HG03378 (cell line): Measurements from ENCODE around the gene PHF20.
"Not testable (repeated sequence)": the region's sequence is repeated elsewhere in the genome, so short reads cannot be mapped to it uniquely, and the experiment has no call there.

Source experiments
- ATAC-seq: cut with Tn5 transposase; IDR thresholded peaks from one replicate; pipeline ENCODE4 v1.9.1; 2021; ENCODE audit warnings: mild to moderate bottlenecking, moderate library complexity; ENCODE audit not compliant: unreplicated experiment

Gene PHF20

DNA sequence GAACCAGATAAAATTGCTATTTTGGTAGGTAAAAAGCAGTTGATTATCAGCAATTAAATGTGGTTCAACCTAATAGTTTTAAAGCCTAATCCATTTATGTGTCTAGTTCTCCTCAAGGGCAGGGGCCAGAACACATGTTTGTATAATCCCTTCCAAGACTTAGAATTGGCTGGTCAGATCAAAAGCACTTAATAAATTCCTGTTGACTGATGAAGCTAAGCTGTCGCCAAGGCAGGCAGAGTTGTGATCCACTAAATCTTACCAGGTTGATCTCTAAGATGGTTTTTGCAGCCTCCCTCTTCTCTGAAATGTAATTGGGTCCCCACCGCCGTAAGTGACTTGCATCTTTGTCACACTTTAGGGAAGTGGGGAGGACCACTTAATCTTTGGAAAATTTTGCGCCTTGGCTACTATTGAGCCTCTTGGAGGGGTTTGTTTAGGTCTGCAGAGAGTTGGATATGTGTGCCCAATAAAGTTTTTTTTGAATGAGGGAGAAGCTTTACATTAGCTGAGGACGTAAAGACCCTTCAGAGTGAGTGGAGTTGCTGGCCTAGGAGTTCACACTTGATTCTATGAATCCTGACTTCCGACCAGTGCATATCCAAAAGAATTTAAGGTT, 65.9 kb downstream of the PHF20 start:
- ATAC-seq, result no peak

DNA sequence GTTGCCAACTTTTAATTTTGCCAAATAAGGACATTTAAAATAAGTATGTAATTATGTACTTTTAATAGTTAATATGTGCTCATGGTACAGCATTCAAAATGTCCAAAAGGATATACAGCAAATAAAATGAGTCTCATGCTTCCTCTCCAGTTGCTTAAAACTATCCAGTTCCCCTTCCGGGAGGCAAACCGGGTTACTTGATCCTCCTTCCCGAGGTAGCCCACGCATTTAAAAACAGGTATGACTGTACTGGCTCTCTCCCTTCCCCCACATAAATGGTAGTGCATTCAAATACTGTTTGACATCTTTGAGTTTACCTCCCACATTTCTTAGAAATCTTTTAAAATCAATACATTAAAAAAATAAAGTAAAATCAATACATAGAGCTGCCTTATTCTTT, 66.4 kb downstream of the PHF20 start:
- ATAC-seq, result no peak

DNA sequence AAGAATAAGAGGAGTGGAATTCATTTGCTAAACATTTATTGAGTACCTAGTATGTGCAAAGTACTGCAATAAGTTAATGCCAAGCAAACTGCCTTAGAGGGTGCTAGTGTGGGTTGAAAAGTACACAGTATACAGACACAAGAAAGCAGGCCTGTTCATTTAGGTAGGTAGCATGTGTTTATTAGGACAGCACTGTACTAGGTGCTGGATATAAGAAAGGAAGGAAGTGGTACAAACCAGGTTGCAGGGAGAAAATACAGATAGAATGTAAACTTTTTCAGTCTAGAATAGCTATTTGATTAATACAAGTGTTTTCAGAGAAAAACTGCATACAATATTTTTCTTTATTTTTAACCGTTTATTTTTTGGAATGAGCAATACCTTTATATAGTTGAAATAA, 68.1 kb downstream of the PHF20 start:
- no peak for ATAC-seq

GRCh38 chr20:35840421-35840820, 68.6 kb downstream of the PHF20 start:
- ATAC-seq, result no peak

DNA sequence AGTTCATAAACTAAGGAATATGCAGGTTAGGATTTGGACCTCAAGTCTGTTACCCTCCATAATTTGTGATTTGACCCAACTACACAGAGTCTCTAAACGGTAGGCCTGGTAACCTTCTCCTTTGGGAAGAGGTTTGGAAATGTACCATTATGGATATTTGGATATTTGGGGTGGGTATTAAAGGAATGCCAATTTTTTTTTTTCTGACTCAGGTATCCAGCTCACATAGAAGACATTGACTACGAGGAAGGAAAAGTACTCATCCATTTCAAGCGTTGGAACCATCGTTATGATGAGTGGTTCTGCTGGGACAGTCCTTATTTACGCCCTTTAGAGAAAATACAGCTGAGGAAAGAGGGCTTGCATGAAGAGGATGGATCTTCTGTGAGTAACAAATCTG, 70.5 kb downstream of the PHF20 start:
- ATAC-seq, result no peak

DNA sequence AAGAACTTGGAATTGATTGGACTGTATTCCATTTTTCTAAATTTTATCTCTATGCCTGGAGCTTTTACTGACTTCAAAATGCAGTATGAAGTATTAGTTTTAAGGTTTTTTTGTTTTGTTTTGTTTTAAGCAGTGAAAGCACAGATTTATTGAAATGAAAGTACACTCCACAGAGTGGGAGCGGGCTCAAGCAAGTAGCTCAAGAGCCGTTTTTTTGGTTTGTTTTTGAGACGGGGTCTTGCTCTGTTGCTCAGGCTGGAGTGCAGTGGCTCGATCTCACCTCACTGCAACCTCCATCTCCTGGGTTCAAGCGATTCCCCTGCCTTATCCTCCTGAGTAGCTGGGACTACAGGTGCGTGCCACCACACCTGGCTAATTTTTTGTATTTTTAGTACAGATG, 72.1 kb downstream of the PHF20 start:
- ATAC-seq, result not testable (repeated sequence)

DNA sequence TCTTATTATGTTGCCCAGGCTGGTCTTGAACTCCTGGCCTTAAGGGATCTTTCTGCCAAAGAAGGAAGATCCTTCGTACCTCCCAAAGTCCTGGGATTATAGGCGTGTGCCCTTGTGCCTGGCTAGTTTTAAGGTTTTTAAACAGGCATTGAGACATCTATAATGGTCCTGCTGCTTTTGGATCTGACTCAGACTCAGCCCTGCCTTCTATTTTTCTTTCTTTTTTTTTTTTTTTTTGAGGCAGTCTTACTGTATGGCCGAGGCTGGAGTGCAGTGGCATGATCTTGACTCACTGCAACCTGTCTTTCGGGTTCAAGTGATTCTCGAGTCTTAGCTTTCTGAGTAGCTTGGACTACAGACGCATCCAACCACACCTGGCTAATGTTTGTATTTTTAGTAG, 73.7 kb downstream of the PHF20 start:
- no peak for ATAC-seq

DNA sequence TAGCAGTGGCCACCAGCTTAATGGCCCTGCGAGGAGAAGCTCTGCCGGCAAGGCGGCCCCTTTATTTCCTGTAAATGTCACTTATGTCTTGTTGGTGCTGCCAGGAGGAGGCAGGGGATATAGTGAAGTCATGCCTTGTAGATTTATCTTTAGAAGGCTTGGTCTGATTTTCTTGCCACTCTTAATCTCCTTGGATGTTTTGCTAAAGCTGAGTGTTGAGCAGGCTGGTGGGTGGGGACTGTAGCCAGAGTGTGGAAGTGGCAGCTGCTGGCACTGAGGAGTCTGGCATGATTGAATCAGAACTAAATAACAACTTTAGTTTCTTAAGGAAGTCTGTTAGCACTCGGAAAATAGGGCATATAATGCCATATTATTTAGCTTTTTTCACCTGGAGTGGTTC, 77.9 kb downstream of the PHF20 start:
- no peak for ATAC-seq

DNA sequence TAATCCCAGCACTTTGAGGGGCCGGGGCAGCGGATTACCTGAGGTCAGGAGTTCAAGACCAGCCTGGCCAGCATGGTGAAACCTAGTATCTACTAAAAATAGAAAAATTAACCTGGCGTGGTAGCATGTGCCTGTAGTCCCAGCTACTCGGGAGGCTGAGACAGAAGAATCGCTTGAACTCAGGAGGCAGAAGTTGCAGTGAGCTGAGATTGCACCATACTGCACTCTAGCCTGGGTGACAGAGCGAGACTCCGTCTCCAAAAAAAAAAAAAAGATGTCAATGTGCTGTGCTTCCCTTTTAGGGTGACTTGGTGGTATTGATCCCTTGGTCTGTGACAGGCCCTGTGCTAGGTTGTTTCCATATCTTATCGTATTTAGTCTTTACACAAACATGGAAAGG, 79.8 kb downstream of the PHF20 start:
- ATAC-seq, result not testable (repeated sequence)

GRCh38 chr20:35854713-35855348, 83.0 kb downstream of the PHF20 start:
- ATAC-seq, result no peak

DNA sequence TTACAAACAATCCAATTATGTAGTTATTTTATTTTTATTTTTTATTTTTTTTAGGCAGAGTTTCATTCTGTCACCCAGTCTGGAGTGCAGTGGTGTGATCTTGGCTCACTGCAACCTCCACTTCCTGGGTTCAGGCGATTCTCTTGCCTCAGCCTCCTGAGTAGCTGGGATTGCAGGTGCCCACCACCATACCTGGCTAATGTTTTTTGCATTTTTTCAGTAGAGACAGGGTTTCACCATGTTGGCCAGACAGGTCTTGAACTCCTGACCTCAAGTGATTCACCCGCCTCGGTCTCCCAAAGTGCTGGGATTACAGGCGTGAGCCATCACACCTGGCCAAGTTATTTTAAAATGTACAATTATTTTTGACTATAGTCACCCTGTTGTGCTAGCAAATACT, 83.8 kb downstream of the PHF20 start:
- ATAC-seq, result not testable (repeated sequence)

DNA sequence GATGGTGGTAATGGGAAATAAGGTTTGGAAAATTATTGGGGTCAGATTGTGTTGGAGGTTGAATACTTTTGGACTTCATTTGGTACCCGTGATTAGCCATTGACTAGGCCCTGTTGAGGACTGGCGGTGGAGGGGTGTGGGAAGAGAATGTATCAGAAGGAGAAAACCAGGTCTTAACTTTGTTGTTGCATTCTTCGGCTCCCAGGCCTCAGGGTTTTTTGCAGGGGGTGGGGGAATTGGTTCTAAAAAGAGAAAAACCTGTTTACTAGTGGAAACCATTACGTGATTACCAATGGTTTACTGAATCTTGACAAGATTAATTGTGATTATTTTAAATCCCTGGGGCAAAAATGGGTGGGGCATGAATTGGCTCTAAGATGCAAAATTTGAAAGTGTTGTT, 85.1 kb downstream of the PHF20 start:
- ATAC-seq, result no peak

GRCh38 chr20:35866418-35867202, 94.8 kb downstream of the PHF20 start:
- no peak for ATAC-seq

DNA sequence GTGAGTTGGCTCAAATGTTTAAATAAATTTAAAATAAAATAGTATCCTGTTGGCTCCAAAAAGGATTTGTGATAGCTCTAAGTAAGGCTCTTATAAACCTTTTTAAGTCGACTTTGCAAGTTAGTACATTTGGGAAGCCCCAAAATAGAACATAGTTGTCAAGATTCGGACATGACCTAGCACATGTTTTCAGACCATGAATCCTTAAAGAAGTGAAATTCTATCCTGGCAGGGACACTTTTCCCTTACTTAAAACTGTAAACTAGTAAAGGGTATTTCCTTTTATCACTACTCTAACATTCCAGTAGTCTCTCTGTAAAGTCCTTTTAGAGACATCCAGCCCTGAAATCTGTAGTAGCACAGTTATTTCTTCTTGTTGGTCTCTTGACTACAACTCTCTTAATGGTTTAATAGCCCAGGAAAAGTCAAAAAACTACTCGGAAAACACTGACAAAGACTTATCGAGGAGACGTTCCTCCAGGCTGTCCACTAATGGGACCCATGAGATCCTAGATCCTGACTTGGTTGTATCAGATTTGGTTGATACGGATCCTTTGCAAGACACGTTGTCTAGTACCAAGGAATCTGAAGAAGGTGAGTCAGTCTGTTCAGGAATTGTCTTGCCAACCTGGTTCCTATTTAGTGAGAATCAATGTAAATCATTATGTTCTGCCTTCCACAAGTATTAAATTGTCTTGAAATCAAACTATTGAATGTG, 98.9 kb downstream of the PHF20 start:
- ATAC-seq, result no peak

DNA sequence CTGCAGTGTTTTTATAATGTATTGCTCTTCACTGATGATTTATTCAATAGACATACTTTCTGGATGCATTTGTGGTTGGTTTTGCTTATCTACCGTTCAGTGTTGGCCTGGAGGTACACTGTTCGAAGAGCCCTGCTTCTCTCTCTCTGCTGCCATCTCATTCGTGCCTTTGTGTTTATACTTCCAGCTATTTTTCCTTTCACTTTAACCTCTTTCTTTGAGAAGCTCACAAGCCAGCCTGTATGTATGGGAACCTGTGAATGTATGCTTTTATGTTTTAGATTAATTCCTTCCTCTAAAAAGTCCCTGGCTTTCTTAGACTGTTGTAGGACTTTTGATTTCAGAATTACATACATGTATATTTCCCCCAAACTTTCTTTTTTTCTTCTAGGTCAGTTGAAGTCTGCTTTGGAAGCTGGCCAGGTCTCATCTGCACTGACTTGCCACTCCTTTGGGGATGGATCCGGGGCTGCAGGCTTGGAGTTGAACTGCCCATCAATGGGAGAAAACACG, 99.5 kb downstream of the PHF20 start:
- no peak for ATAC-seq

- no peak for ATAC-seq
Measured at GRCh38 chr20:35876033-35876320, 104.2 kb downstream of the PHF20 start.

DNA sequence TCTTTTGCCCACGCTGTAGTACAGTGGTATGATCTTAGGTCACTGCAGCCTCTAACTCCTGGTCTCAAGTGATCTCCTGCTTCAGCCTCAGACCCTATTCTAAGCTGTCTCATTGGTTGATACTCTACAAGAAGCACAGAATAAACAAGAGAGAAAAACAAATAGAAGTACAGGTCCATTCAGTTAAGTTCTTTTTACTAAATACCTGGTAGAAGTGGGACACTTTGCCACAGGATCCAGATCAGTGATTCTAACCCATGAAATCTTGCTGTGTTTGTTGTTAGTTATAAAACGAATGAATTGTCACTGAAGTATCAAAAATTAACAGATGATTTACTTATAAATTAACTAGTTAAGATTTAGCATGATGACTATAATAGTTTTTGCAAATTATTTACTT, 105.8 kb downstream of the PHF20 start:
- ATAC-seq, result no peak

DNA sequence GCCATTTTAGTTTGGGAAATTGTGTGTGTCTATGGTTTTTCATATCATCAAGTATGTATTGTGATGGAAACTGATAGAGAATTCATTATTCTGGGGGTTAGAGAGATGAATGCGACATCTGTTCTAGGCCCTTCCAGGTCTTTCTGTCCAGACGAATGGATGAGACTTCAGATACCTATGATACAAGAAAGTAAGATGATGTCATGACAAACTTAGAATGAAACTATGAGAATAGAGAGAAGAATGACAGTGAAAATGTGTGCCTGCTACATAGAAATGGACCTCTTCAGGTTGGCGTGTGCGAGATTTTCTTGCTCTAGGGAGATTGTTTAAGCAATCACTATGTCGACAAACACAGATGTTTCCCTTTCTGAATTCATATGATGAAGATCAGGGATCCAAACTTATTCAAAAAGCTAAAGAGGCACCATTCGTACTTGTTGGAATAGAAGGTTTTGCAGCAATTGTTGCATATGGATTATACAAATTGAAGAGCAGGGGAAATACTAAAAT, 106.4 kb downstream of the PHF20 start:
- no peak for ATAC-seq

DNA sequence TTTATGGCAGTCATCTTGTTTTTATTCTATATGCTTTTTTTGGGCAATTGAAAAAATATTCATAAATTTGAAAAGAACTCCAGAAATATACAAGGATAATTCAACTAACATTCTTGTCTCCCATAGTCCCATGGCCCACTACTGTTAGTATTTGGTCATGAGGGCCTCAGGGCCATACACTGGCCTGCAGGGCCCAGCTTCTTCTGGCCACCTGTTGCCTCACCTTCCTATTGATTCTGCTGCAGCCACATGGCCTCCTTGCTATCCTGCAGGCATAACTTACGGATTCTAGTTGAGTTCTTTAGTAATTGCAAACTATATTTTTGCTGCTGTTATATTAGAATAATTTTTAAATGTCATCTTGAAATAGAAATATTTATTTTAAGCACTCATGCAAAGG, 109.9 kb downstream of the PHF20 start:
- ATAC-seq, result no peak

DNA sequence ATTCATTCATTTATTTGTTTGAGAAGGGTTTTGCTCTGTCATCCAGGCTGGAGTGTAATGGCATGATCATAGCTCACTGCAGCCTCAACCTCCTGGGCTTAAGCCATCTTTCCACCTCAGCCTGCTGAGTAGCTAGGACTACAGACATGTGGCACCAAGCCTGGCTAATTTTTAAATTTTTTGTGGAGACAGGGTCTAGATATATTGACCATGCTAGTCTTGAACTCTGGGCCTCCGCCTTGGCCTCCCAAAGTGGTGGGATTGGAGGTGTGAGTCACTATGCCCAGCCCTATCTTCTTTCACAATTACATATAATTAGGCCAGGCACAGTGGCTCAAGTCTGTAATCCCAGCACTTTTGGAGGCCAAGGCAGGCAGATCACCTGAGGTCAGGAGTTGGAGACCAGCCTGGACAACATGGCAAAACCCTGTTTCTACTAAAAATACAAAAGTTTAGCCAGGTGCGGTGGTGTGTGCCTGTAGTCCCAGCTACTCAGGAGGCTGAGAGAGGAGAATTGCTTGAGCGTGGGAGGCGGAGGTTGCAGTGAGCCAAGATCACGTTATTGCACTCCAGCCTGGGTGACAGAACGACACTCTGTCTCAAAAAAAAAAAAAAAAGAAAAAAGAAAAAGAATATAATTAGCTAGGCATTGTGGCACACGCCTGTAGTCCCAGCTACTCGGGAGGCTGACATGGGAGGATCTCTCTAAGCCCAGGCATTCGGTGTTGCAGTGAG, 110.8 kb downstream of the PHF20 start:
- not testable (repeated sequence) for ATAC-seq

DNA sequence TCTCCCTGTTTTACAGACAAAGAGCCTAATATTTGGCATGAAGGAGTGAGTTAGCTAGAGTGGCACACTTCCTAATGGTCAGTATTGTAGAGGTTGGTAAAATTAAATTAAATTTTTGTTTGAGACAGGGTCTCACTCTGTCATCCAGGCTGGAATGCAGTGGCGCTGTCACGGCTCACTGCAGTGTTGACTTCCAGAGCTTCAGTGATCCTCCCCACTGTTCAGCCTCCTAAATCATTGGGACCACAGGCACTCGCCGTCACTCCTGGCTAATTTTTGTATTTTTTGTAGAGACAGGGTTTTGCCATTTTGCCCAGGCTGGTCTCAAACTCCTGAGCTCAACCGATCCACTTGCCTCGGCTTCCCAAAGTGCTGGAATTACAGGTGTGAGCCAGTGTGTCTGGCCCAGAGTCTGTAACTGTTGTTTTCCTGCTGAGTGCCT, 111.5 kb downstream of the PHF20 start:
- ATAC-seq, result no peak
